Mesodermal cell (in vitro differentiated cells): ENCODE data around the gene C5orf24.
"Not testable (repeated sequence)": the region's sequence is repeated elsewhere in the genome, so short reads cannot be mapped to it uniquely, and the experiment has no call there.

Experiments
- H3K27ac ChIP-seq: 2 replicates; pipeline ENCODE4 v1.7.0; 2013; ENCODE audit warnings: mild to moderate bottlenecking, low read depth, low read length, moderate library complexity; ENCODE audit not compliant: severe bottlenecking
- H3K36me3 ChIP-seq: 2 replicates; pipeline ENCODE4 v1.7.1; 2013; ENCODE audit warnings: mild to moderate bottlenecking, low read length, moderate library complexity; ENCODE audit not compliant: control insufficient read depth, insufficient read depth
- H3K4me1 ChIP-seq: one replicate; pipeline ENCODE4 v1.7.1; 2013; ENCODE audit warnings: mild to moderate bottlenecking, low read length; ENCODE audit not compliant: insufficient read depth, control insufficient read depth, poor library complexity, severe bottlenecking
- H3K4me3 ChIP-seq: 2 replicates; pipeline ENCODE4 v1.7.0; 2013; ENCODE audit warnings: low read length, control low read depth, mild to moderate bottlenecking; ENCODE audit not compliant: insufficient read depth, poor library complexity, severe bottlenecking; ENCODE audit errors: extremely low read depth
- H3K9me3 ChIP-seq: 2 replicates; pipeline ENCODE4 v1.7.1; 2013; ENCODE audit warnings: mild to moderate bottlenecking, low read length, moderate library complexity; ENCODE audit not compliant: control insufficient read depth
- WGBS, 2 experiments: methylation state at CpG; one replicate each; pipeline ENCODE4 v1.1.5; 2013; ENCODE audit warnings: missing lambda C conversion rate in 2 of 2; ENCODE audit not compliant: insufficient coverage in 2 of 2; 5-methylcytosine and 5-hydroxymethylcytosine counted together

C5orf24 gene

DNA sequence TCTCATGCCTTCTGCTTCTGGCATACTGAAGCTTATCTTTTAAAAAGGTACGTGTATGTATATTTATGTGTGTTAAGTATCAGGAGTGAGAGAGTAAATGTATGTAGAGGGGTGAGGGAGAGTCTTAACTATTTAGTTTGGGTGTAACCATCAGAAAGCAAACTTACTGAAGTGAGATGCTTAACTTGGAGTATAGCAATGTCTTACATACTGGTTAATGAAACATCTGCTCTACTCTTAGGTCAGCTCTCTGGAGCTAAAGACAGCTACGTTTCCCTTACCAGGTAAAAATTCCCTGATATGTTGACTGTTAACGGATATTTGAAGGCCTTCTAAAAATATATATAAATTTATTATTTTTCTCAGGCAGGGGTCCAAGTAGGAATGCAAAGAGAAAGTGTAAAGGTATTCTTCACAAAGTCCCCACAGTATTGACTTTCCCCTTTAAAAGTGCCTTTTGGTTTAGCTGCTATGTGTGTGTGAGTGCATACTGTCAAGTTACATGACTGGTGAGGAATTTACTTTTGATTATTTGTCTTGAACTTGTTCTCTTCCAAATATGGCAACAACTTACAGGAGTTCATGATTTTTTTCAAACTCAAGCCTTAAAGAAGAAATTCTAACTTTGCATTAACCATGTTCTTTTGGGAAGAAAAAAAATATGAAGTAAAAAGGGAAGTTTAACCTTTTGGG is 12.3 kb upstream of the C5orf24 start:
- peaks cover 64% of the 10 kb centered on the region for H3K36me3 ChIP-seq
- no peaks in the 10 kb centered on the region for H3K4me1 ChIP-seq
- H3K9me3 ChIP-seq: no peaks in the 10 kb centered on the region
- no peak overlapping the region for H3K27ac ChIP-seq
- no peak overlapping the region for H3K4me3 ChIP-seq
- 89 to 100% methylated on average over 1 of the region's 3 CpGs for WGBS, 2 experiments

DNA sequence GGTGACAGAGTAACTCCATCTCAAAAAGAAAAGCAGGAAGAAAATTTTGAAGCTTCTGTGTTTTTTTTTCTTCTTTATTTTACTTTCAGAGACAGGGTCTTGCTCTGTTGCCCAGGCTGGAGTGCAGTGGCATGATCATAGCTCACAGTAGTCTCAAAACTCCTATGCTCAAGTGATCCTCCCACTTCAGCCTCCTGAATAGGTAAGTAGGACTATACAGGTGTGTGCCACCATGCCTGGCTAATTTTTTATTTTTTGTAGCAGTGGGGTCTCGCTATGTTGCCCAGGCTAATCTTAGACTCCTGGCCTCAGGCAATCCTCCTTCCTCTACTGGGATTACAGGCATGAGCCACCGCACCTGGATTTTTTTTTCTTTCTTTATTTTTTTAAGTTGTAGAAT is 10.1 kb upstream of the C5orf24 start:
- Histone ChIP-seq H3K36me3 (peaks cover 79% of the 10 kb centered on the region), H3K4me1 (no peaks in the 10 kb centered on the region), H3K27ac (no peak overlapping the region), H3K4me3 (no peak overlapping the region), H3K9me3 (no peaks in the 10 kb centered on the region)
- 100% methylated on average over 1 of the region's 2 CpGs; no CpG with 5 or more reads in 1 of the 2 experiments for WGBS, 2 experiments

DNA sequence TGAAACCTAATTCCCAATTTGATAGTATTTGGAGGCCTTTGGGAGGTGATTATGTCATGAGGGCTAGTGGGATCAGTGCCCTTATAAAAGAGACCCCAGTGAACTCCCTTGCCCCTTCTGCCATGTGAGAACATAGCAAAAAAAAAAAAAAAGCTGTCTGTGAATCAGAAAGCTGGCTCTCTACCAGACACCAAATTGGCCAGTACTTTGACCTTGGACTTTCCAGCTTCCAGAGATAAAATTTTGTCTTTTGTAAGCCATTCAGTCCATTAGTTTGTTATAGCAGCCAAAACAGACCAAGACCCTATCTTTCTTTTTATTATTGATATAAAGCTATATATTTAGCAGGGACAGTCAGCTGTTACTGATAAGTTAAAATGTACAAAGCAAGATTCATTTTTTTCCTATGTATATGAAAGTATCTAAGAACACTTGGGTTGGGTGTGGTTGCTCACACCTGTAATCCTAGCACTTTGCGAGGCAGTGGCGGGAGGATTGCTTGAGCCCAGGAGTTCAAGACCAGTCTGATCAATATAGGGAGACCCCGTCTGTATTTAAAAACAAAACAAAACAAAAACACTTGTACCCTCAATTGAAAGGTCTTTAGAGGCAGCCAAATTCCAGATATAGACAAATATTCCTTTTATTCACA is 8.1 kb upstream of the C5orf24 start:
- Histone ChIP-seq H3K9me3 (no peaks in the 10 kb centered on the region), H3K4me3 (no peak overlapping the region), H3K4me1 (no peaks in the 10 kb centered on the region), H3K36me3 (peaks cover 84% of the 10 kb centered on the region), H3K27ac (no peak overlapping the region)
- 80 to 100% methylated on average over 1 of the region's 3 CpGs for WGBS, 2 experiments

DNA sequence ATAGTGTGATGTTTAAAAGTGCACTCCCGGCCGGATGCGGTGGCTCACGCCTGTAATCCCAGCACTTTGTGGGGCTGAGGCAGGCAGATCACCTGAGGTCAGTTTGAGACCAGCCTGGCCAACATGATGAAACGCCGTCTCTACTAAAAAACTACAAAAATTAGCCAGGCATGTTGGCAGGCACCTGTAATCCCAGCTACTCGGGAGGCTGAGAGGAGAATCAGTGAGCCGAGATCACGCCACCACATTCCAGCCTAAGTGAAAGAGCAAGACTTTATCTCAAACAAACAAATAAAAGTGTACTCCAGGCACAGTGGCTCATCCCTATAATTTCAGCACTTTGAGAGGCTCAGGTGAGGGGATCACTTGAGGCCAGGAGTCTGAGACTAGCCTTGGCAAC is 7.4 kb upstream of the C5orf24 start:
- H3K4me1 ChIP-seq, H3K27ac ChIP-seq, H3K9me3 ChIP-seq, H3K4me3 ChIP-seq: not testable (repeated sequence)
- peaks cover 79% of the 10 kb centered on the region for H3K36me3 ChIP-seq
- 92 to 100% methylated on average over 5 to 7 of the region's 9 CpGs for WGBS, 2 experiments

GRCh38 chr5:134840811-134841210 is 5.0 kb upstream of the C5orf24 start:
- Histone ChIP-seq H3K9me3 (no peaks in the 10 kb centered on the region), H3K27ac (no peak overlapping the region), H3K4me3 (no peak overlapping the region), H3K4me1 (peaks cover 5% of the 10 kb centered on the region), H3K36me3 (peaks cover 58% of the 10 kb centered on the region)
- 71 to 100% methylated on average over 1 of the region's 3 CpGs for WGBS, 2 experiments

GRCh38 chr5:134844252-134844651 is 1.5 kb upstream of the C5orf24 start:
- H3K4me3 ChIP-seq: no peak overlapping the region
- H3K4me1 ChIP-seq: peaks cover 9% of the 10 kb centered on the region
- WGBS, 2 experiments: no CpG with 5 or more reads among the region's 1 CpG
- H3K9me3 ChIP-seq: no peaks in the 10 kb centered on the region
- H3K36me3 ChIP-seq: peaks cover 45% of the 10 kb centered on the region
- no peak overlapping the region for H3K27ac ChIP-seq

GRCh38 chr5:134845335-134845851 is 375 bp upstream of the C5orf24 start:
- H3K36me3 ChIP-seq: peaks cover 39% of the 10 kb centered on the region
- peak overlapping the region; percentile 88 for H3K4me3 ChIP-seq
- H3K27ac ChIP-seq: peak overlapping the region; percentile 95
- WGBS, 2 experiments: 41 to 42% methylated on average over 12 of the region's 12 CpGs
- H3K4me1 ChIP-seq: peaks cover 9% of the 10 kb centered on the region
- H3K9me3 ChIP-seq: no peaks in the 10 kb centered on the region

- peak overlapping the region; percentile 95 for H3K27ac ChIP-seq
- H3K4me1 ChIP-seq: peaks cover 9% of the 10 kb centered on the region
- peaks cover 36% of the 10 kb centered on the region for H3K36me3 ChIP-seq
- H3K9me3 ChIP-seq: no peaks in the 10 kb centered on the region
- WGBS, 2 experiments: 0% methylated on average over 4 to 5 of the region's 11 CpGs
- H3K4me3 ChIP-seq: peak overlapping the region; percentile 88
Observed at GRCh38 chr5:134846641-134846960, 833 bp downstream of the C5orf24 start.

GRCh38 chr5:134849434-134849933 is 3.7 kb downstream of the C5orf24 start:
- H3K4me3 ChIP-seq, H3K27ac ChIP-seq, H3K4me1 ChIP-seq, H3K9me3 ChIP-seq: not testable (repeated sequence)
- 96 to 97% methylated on average over 5 of the region's 7 CpGs for WGBS, 2 experiments
- H3K36me3 ChIP-seq: peaks cover 58% of the 10 kb centered on the region

- Histone ChIP-seq H3K4me3 (no peak overlapping the region), H3K9me3 (no peaks in the 10 kb centered on the region), H3K36me3 (peaks cover 74% of the 10 kb centered on the region), H3K27ac (no peak overlapping the region), H3K4me1 (peaks cover 4% of the 10 kb centered on the region)
- WGBS, 2 experiments: 100% methylated on average over 1 of the region's 1 CpG; no CpG with 5 or more reads in 1 of the 2 experiments
Observed at GRCh38 chr5:134851307-134851923, 5.6 kb downstream of the C5orf24 start.
